ENCODE measurements around the gene BUB1. TPM values are rescaled to one million over a fixed set of nuclear protein-coding genes. Genes with fewer than 3 reads are reported as not detected.

BUB1 gene
- total RNA-seq, result 5.5 and 81.8 TPM in 2 replicates

GRCh38 chr2:110677530-110678456 is at the start of gene BUB1:
BUB1 (minus strand) TSS chr2:110678063; CDS start chr2:110677995, 68 bp downstream.

Other genes with a start within 250 kb of the BUB1 start
- gene LIMS4, start 205.2 kb downstream of the BUB1 start, total RNA-seq, result 3.0 and 4.7 TPM in 2 replicates
- gene RGPD6, start 100.8 kb downstream of the BUB1 start, total RNA-seq, result 2.0 and 11.2 TPM in 2 replicates
- not detected in 2 replicates for gene ACOXL, start 54.5 kb upstream of the BUB1 start, total RNA-seq

All from mesangial cell (primary cell).